ENCODE results near the gene LASP1NB.

LASP1NB gene

GRCh38 chr17:38925263-38925995 lies at the start of gene LASP1NB:
Gene LASP1NB, plus strand, starts transcription at chr17:38925614.
- Mint-ChIP-seq H3K4me3 (peak within 1 kb of the TSS; percentile 32), H3K9me3 (no peaks in the 10 kb centered on the region), H3K27me3 (no peaks in the 10 kb centered on the region), H3K36me3 (ENCODE audit: low read depth) (peaks cover 6% of the 10 kb centered on the region), H3K4me1 (ENCODE audit: low read depth) (peaks cover 47% of the 10 kb centered on the region), H3K27ac (peak within 1 kb of the TSS; percentile 54)
- peak; percentile 65 for DNase-seq

- Mint-ChIP-seq H3K4me3 (peak overlapping the region; percentile 15), H3K27me3 (no peaks in the 10 kb centered on the region), H3K4me1 (ENCODE audit: low read depth) (peaks cover 93% of the 10 kb centered on the region), H3K36me3 (ENCODE audit: low read depth) (peaks cover 69% of the 10 kb centered on the region), H3K9me3 (no peaks in the 10 kb centered on the region), H3K27ac (peak overlapping the region; percentile 86)
- no peak for DNase-seq
Observed at GRCh38 chr17:38877130-38877851, 48.1 kb upstream of the LASP1NB start.

GRCh38 chr17:38879878-38880665 lies 45.3 kb upstream of the LASP1NB start:
- Mint-ChIP-seq H3K27me3 (no peaks in the 10 kb centered on the region), H3K4me3 (no peak overlapping the region), H3K9me3 (no peaks in the 10 kb centered on the region), H3K4me1 (ENCODE audit: low read depth) (peaks cover 89% of the 10 kb centered on the region), H3K36me3 (ENCODE audit: low read depth) (peaks cover 79% of the 10 kb centered on the region), H3K27ac (peak overlapping the region; percentile 94)
- no peak for DNase-seq

- H3K9me3 Mint-ChIP-seq: no peaks in the 10 kb centered on the region
- H3K27me3 Mint-ChIP-seq: no peaks in the 10 kb centered on the region
- H3K27ac Mint-ChIP-seq: peak overlapping the region; percentile 94
- DNase-seq: peak; percentile 67
- H3K4me3 Mint-ChIP-seq: peak overlapping the region; percentile 39
- H3K36me3 Mint-ChIP-seq (ENCODE audit: low read depth): peaks cover 92% of the 10 kb centered on the region
- peaks cover 90% of the 10 kb centered on the region for H3K4me1 Mint-ChIP-seq (ENCODE audit: low read depth)
Observed at GRCh38 chr17:38881600-38882191, 43.7 kb upstream of the LASP1NB start.

- Mint-ChIP-seq H3K4me3 (peak overlapping the region; percentile 39), H3K27me3 (no peaks in the 10 kb centered on the region), H3K4me1 (ENCODE audit: low read depth) (peaks cover 89% of the 10 kb centered on the region), H3K9me3 (no peaks in the 10 kb centered on the region), H3K27ac (peak overlapping the region; percentile 94), H3K36me3 (ENCODE audit: low read depth) (peaks cover 94% of the 10 kb centered on the region)
- no peak for DNase-seq
Observed at GRCh38 chr17:38882870-38883269, 42.5 kb upstream of the LASP1NB start.

- Mint-ChIP-seq H3K4me1 (ENCODE audit: low read depth) (peaks cover 89% of the 10 kb centered on the region), H3K27me3 (no peaks in the 10 kb centered on the region), H3K27ac (peak overlapping the region; percentile 94), H3K9me3 (no peaks in the 10 kb centered on the region), H3K36me3 (ENCODE audit: low read depth) (peaks cover 94% of the 10 kb centered on the region), H3K4me3 (peak overlapping the region; percentile 52)
- no peak for DNase-seq
Observed at GRCh38 chr17:38883592-38884526, 41.6 kb upstream of the LASP1NB start.

GRCh38 chr17:38885044-38885727 lies 40.2 kb upstream of the LASP1NB start:
- peaks cover 91% of the 10 kb centered on the region for H3K4me1 Mint-ChIP-seq (ENCODE audit: low read depth)
- no peaks in the 10 kb centered on the region for H3K27me3 Mint-ChIP-seq
- H3K36me3 Mint-ChIP-seq (ENCODE audit: low read depth): peaks cover 92% of the 10 kb centered on the region
- no peaks in the 10 kb centered on the region for H3K9me3 Mint-ChIP-seq
- peak overlapping the region; percentile 43 for H3K4me3 Mint-ChIP-seq
- peak overlapping the region; percentile 83 for H3K27ac Mint-ChIP-seq
- no peak for DNase-seq

- Mint-ChIP-seq H3K27ac (peak overlapping the region; percentile 83), H3K36me3 (ENCODE audit: low read depth) (peaks cover 92% of the 10 kb centered on the region), H3K4me3 (peak overlapping the region; percentile 43), H3K27me3 (no peaks in the 10 kb centered on the region), H3K9me3 (no peaks in the 10 kb centered on the region), H3K4me1 (ENCODE audit: low read depth) (peaks cover 93% of the 10 kb centered on the region)
- DNase-seq: no peak
Observed at GRCh38 chr17:38885728-38886642, 39.4 kb upstream of the LASP1NB start.

GRCh38 chr17:38886643-38887010 lies 38.8 kb upstream of the LASP1NB start:
- no peak for DNase-seq
- Mint-ChIP-seq H3K27ac (peak overlapping the region; percentile 83), H3K27me3 (no peaks in the 10 kb centered on the region), H3K4me1 (ENCODE audit: low read depth) (peaks cover 93% of the 10 kb centered on the region), H3K4me3 (no peak overlapping the region), H3K36me3 (ENCODE audit: low read depth) (peaks cover 92% of the 10 kb centered on the region), H3K9me3 (no peaks in the 10 kb centered on the region)

- peaks cover 89% of the 10 kb centered on the region for H3K36me3 Mint-ChIP-seq (ENCODE audit: low read depth)
Observed at GRCh38 chr17:38888842-38889241, 36.6 kb upstream of the LASP1NB start.

GRCh38 chr17:38889745-38890409 lies 35.5 kb upstream of the LASP1NB start:
- Mint-ChIP-seq H3K4me1 (ENCODE audit: low read depth) (peaks cover 92% of the 10 kb centered on the region), H3K9me3 (no peaks in the 10 kb centered on the region), H3K27ac (peak overlapping the region; percentile 85), H3K27me3 (no peaks in the 10 kb centered on the region), H3K4me3 (no peak overlapping the region), H3K36me3 (ENCODE audit: low read depth) (peaks cover 93% of the 10 kb centered on the region)
- DNase-seq: no peak

More at GRCh38 chr17:38888842-38889241, 36.6 kb upstream of the LASP1NB start:
- Mint-ChIP-seq H3K27ac (peak overlapping the region; percentile 80), H3K9me3 (no peaks in the 10 kb centered on the region), H3K4me1 (ENCODE audit: low read depth) (peaks cover 93% of the 10 kb centered on the region), H3K27me3 (no peaks in the 10 kb centered on the region), H3K4me3 (no peak overlapping the region)
- no peak for DNase-seq

- no peak for DNase-seq
- Mint-ChIP-seq H3K27me3 (no peaks in the 10 kb centered on the region), H3K27ac (peak overlapping the region; percentile 85), H3K4me3 (no peak overlapping the region), H3K4me1 (ENCODE audit: low read depth) (peaks cover 88% of the 10 kb centered on the region), H3K9me3 (no peaks in the 10 kb centered on the region), H3K36me3 (ENCODE audit: low read depth) (peaks cover 89% of the 10 kb centered on the region)
Observed at GRCh38 chr17:38890410-38890746, 35.0 kb upstream of the LASP1NB start.
